ENCODE results near the gene GPR173. TPM values are rescaled to one million over a fixed set of nuclear protein-coding genes. Genes with fewer than 3 reads are reported as not detected.
A peak's percentile ranks its signal among the peaks of the same experiment; 100 is the strongest.

The GPR173 gene
- total RNA-seq, 2 donors from 2014 or later: 7.0 to 9.4 TPM

- Histone ChIP-seq H3K4me3 (ENCODE audit: low read length) (no peak overlapping the region), H3K9ac (ENCODE audit: extremely low read depth, low read length, poor library complexity, severe bottlenecking) (no peak overlapping the region), H3K27me3 (ENCODE audit: control insufficient read depth, insufficient read depth, low read length, poor library complexity, severe bottlenecking) (no peaks in the 10 kb centered on the region), H3K27ac (ENCODE audit: low read depth, low read length) (no peak overlapping the region), H3K9me3 (ENCODE audit: control insufficient read depth, low read length) (no peaks in the 10 kb centered on the region), H3K4me1 (ENCODE audit: control insufficient read depth, insufficient read depth, low read length) (no peaks in the 10 kb centered on the region), H3K36me3 (ENCODE audit: control insufficient read depth, insufficient read depth, low read length) (no peaks in the 10 kb centered on the region)
- H3K27me3 Mint-ChIP-seq (ENCODE audit: insufficient read depth): no peaks in the 10 kb centered on the region
- WGBS, 2 experiments (ENCODE audit: insufficient coverage in 1 of 2, insufficient read length in 1 of 2): 83 to 100% methylated on average over 1 of the region's 1 CpG
- no peak for TF ChIP-seq CTCF (conservative IDR thresholded peaks at IDR 0.05)
- no peaks in the 10 kb centered on the region for H3K36me3 Mint-ChIP-seq (ENCODE audit: low read depth)
- H3K27ac Mint-ChIP-seq: no peak overlapping the region
- peaks cover 42% of the 10 kb centered on the region for H3K9me3 Mint-ChIP-seq
- H3K4me1 Mint-ChIP-seq: no peaks in the 10 kb centered on the region
- no peak overlapping the region for H3K4me3 Mint-ChIP-seq
- no peak for DNase-seq
Measured at GRCh38 chrX:53028678-53029077, 19.9 kb upstream of the GPR173 start.

- no peaks in the 10 kb centered on the region for H3K4me1 ChIP-seq (ENCODE audit: control insufficient read depth, insufficient read depth, low read length)
- no peak overlapping the region for H3K27ac ChIP-seq (ENCODE audit: low read depth, low read length)
- Mint-ChIP-seq H3K9me3 (peaks cover 51% of the 10 kb centered on the region), H3K27me3 (ENCODE audit: insufficient read depth) (no peaks in the 10 kb centered on the region), H3K27ac (no peak overlapping the region), H3K36me3 (ENCODE audit: low read depth) (no peaks in the 10 kb centered on the region), H3K4me3 (no peak overlapping the region), H3K4me1 (no peaks in the 10 kb centered on the region)
- WGBS, 2 experiments (ENCODE audit: insufficient coverage in 1 of 2, insufficient read length in 1 of 2): 56 to 64% methylated on average over 2 to 3 of the region's 4 CpGs
- no peaks in the 10 kb centered on the region for H3K36me3 ChIP-seq (ENCODE audit: control insufficient read depth, insufficient read depth, low read length)
- peak; percentile 54 for DNase-seq
- no peak overlapping the region for H3K4me3 ChIP-seq (ENCODE audit: low read length)
- H3K9me3 ChIP-seq (ENCODE audit: control insufficient read depth, low read length): no peaks in the 10 kb centered on the region
- H3K9ac ChIP-seq (ENCODE audit: extremely low read depth, low read length, poor library complexity, severe bottlenecking): no peak overlapping the region
- no peak for TF ChIP-seq CTCF (conservative IDR thresholded peaks at IDR 0.05)
- no peaks in the 10 kb centered on the region for H3K27me3 ChIP-seq (ENCODE audit: control insufficient read depth, insufficient read depth, low read length, poor library complexity, severe bottlenecking)
Measured at GRCh38 chrX:53031380-53031779, 17.2 kb upstream of the GPR173 start.

GRCh38 chrX:53036149-53036548 is 12.4 kb upstream of the GPR173 start:
- no peak overlapping the region for H3K4me3 ChIP-seq (ENCODE audit: low read length)
- H3K4me1 ChIP-seq (ENCODE audit: control insufficient read depth, insufficient read depth, low read length): no peaks in the 10 kb centered on the region
- H3K27me3 ChIP-seq (ENCODE audit: control insufficient read depth, insufficient read depth, low read length, poor library complexity, severe bottlenecking): no peaks in the 10 kb centered on the region
- H3K9me3 Mint-ChIP-seq: peaks cover 63% of the 10 kb centered on the region
- H3K4me1 Mint-ChIP-seq: no peaks in the 10 kb centered on the region
- H3K27ac ChIP-seq (ENCODE audit: low read depth, low read length): no peak overlapping the region
- H3K27me3 Mint-ChIP-seq (ENCODE audit: insufficient read depth): no peaks in the 10 kb centered on the region
- 76 to 85% methylated on average over 3 to 5 of the region's 5 CpGs for WGBS, 2 experiments (ENCODE audit: insufficient coverage in 1 of 2, insufficient read length in 1 of 2)
- H3K36me3 Mint-ChIP-seq (ENCODE audit: low read depth): no peaks in the 10 kb centered on the region
- H3K4me3 Mint-ChIP-seq: no peak overlapping the region
- H3K9me3 ChIP-seq (ENCODE audit: control insufficient read depth, low read length): no peaks in the 10 kb centered on the region
- H3K36me3 ChIP-seq (ENCODE audit: control insufficient read depth, insufficient read depth, low read length): no peaks in the 10 kb centered on the region
- H3K27ac Mint-ChIP-seq: no peak overlapping the region
- no peak for TF ChIP-seq CTCF (conservative IDR thresholded peaks at IDR 0.05)
- DNase-seq: no peak
- no peak overlapping the region for H3K9ac ChIP-seq (ENCODE audit: extremely low read depth, low read length, poor library complexity, severe bottlenecking)
